GM13976 (cell line): ENCODE data around the gene MEN1.

ENCODE experiments used
- DNase-seq: peaks from one replicate; pipeline ENCODE4 v3.0.0; 2012; ENCODE audit warnings: low spot score
- CTCF ChIP-seq: IDR thresholded peaks from 2 replicates; pipeline ENCODE4 v1.5.1; 2012; ENCODE audit warnings: borderline replicate concordance, mild to moderate bottlenecking; ENCODE audit not compliant: insufficient read depth; ENCODE audit errors: extremely low read depth, missing control alignments, control extremely low read depth
- in situ Hi-C: fragments of 300-500 bp; cut with MboI; formaldehyde crosslinking; loops from one replicate; pipeline ENCODE4 v1.12.0; 2022; ENCODE audit warnings: low sequenced_read_pairs, mixed read lengths, inconsistent platforms; ENCODE audit not compliant: unreplicated experiment

Gene MEN1

GRCh38 chr11:64810271-64810890, at the start of gene MEN1:
Gene MEN1 (minus strand): TSS chr11:64810551. CDS start chr11:64810109, 442 bp downstream.
- TF ChIP-seq CTCF = no peak
- in situ Hi-C loops = no loop called here
- peak; percentile 93 for DNase-seq

GRCh38 chr11:64859542-64860414, 49.4 kb upstream of the MEN1 start:
- peak; percentile 91 for DNase-seq
- TF ChIP-seq CTCF = no peak
- in situ Hi-C loops = no loop called here

- DNase-seq = no peak
- in situ Hi-C loops = no loop called here
- no peak for TF ChIP-seq CTCF
These were observed 48.3 kb upstream of the MEN1 start for GRCh38 chr11:64858467-64859263.

- TF ChIP-seq CTCF = no peak
- DNase-seq = no peak
- in situ Hi-C loops = no loop called here
These were observed 47.1 kb upstream of the MEN1 start for GRCh38 chr11:64857485-64857884.

GRCh38 chr11:64856382-64857227, 46.3 kb upstream of the MEN1 start:
- no peak for DNase-seq
- no peak for TF ChIP-seq CTCF
- in situ Hi-C loops = no loop called here
